Measurements from ENCODE around the gene NOXA1. TPM values are rescaled to one million over a fixed set of nuclear protein-coding genes. Genes with fewer than 3 reads are reported as not detected.

NOXA1 gene
- total and polyA plus RNA-seq, 2 donors = 1.9 to 8.4 TPM

Other genes with a start within 250 kb of the NOXA1 start
- 19.1 TPM for gene ANAPC2, start 234.8 kb upstream of the NOXA1 start, total RNA-seq
- 69.4 TPM for gene ANAPC2, start 234.8 kb upstream of the NOXA1 start, polyA plus RNA-seq
- 85.2 TPM for gene SSNA1, start 234.7 kb upstream of the NOXA1 start, total RNA-seq
- 74.9 TPM for gene SSNA1, start 234.7 kb upstream of the NOXA1 start, polyA plus RNA-seq
- gene TPRN, start 222.7 kb upstream of the NOXA1 start, total RNA-seq = 2.7 TPM
- gene TPRN, start 222.7 kb upstream of the NOXA1 start, polyA plus RNA-seq = 6.2 TPM
- 20.6 TPM for gene TMEM203, start 217.7 kb upstream of the NOXA1 start, total RNA-seq
- gene TMEM203, start 217.7 kb upstream of the NOXA1 start, polyA plus RNA-seq = 47.2 TPM
- gene NDOR1, start 217.7 kb upstream of the NOXA1 start, total RNA-seq = 4.7 TPM
- 20.4 TPM for gene NDOR1, start 217.7 kb upstream of the NOXA1 start, polyA plus RNA-seq
- gene RNF208, start 201.2 kb upstream of the NOXA1 start, total RNA-seq = 0.09 TPM
- 5.3 TPM for gene RNF208, start 201.2 kb upstream of the NOXA1 start, polyA plus RNA-seq
- 0.57 TPM for gene CYSRT1, start 198.2 kb upstream of the NOXA1 start, total RNA-seq
- gene CYSRT1, start 198.2 kb upstream of the NOXA1 start, polyA plus RNA-seq = 2.8 TPM
- 0.05 TPM for gene RNF224, start 195.9 kb upstream of the NOXA1 start, total RNA-seq
- 0.16 TPM for gene RNF224, start 195.9 kb upstream of the NOXA1 start, polyA plus RNA-seq
- gene SLC34A3, start 192.5 kb upstream of the NOXA1 start, total RNA-seq = not detected
- 0.14 TPM for gene SLC34A3, start 192.5 kb upstream of the NOXA1 start, polyA plus RNA-seq
- 166 TPM for gene TUBB4B, start 182.1 kb upstream of the NOXA1 start, total RNA-seq
- gene TUBB4B, start 182.1 kb upstream of the NOXA1 start, polyA plus RNA-seq = 104 TPM
- 0.09 TPM for gene STPG3, start 172.1 kb upstream of the NOXA1 start, total RNA-seq
- gene STPG3, start 172.1 kb upstream of the NOXA1 start, polyA plus RNA-seq = 0.43 TPM
- gene NELFB, start 168.1 kb upstream of the NOXA1 start, total RNA-seq = 20.4 TPM
- 38.8 TPM for gene NELFB, start 168.1 kb upstream of the NOXA1 start, polyA plus RNA-seq
- 2.0 TPM for gene TOR4A, start 145.7 kb upstream of the NOXA1 start, total RNA-seq
- gene TOR4A, start 145.7 kb upstream of the NOXA1 start, polyA plus RNA-seq = 2.1 TPM
- 3.1 TPM for gene NRARP, start 121.1 kb upstream of the NOXA1 start, total RNA-seq
- 1.6 TPM for gene NRARP, start 121.1 kb upstream of the NOXA1 start, polyA plus RNA-seq
- 3.4 TPM for gene EXD3, start 231 bp upstream of the NOXA1 start, total RNA-seq
- 16.8 TPM for gene EXD3, start 231 bp upstream of the NOXA1 start, polyA plus RNA-seq
- gene ENTPD8, start 18.0 kb downstream of the NOXA1 start, total RNA-seq = 0.14 TPM
- 3.8 TPM for gene ENTPD8, start 18.0 kb downstream of the NOXA1 start, polyA plus RNA-seq
- gene NSMF, start 35.9 kb downstream of the NOXA1 start, total RNA-seq = 14.9 TPM
- gene NSMF, start 35.9 kb downstream of the NOXA1 start, polyA plus RNA-seq = 77.6 TPM
- 1.6 TPM for gene PNPLA7, start 127.0 kb downstream of the NOXA1 start, total RNA-seq
- 11.5 TPM for gene PNPLA7, start 127.0 kb downstream of the NOXA1 start, polyA plus RNA-seq
- gene MRPL41, start 128.5 kb downstream of the NOXA1 start, total RNA-seq = 33.3 TPM
- 84.3 TPM for gene MRPL41, start 128.5 kb downstream of the NOXA1 start, polyA plus RNA-seq
- gene DPH7, start 155.5 kb downstream of the NOXA1 start, total RNA-seq = 26.2 TPM
- 93.1 TPM for gene DPH7, start 155.5 kb downstream of the NOXA1 start, polyA plus RNA-seq
- 20.9 TPM for gene ZMYND19, start 167.1 kb downstream of the NOXA1 start, total RNA-seq
- 20.7 TPM for gene ZMYND19, start 167.1 kb downstream of the NOXA1 start, polyA plus RNA-seq
- 21.3 TPM for gene ARRDC1, start 182.3 kb downstream of the NOXA1 start, total RNA-seq
- gene ARRDC1, start 182.3 kb downstream of the NOXA1 start, polyA plus RNA-seq = 109 TPM
- gene EHMT1, start 195.6 kb downstream of the NOXA1 start, total RNA-seq = 37.3 TPM
- 56.9 TPM for gene EHMT1, start 195.6 kb downstream of the NOXA1 start, polyA plus RNA-seq

Data from thymus (tissue), 2 donors.